NCI-H1694 treated with DMSO at 0.1 percent for 48 hours (cell line): ENCODE results near the gene PRMT2.
"Not testable (repeated sequence)": the region's sequence is repeated elsewhere in the genome, so short reads cannot be mapped to it uniquely, and the experiment has no call there.

Experiments used
- DNase-seq: peaks from one replicate; lab custom pipeline; 2025; lab: John Stamatoyannopoulos, UW

PRMT2 gene

DNA sequence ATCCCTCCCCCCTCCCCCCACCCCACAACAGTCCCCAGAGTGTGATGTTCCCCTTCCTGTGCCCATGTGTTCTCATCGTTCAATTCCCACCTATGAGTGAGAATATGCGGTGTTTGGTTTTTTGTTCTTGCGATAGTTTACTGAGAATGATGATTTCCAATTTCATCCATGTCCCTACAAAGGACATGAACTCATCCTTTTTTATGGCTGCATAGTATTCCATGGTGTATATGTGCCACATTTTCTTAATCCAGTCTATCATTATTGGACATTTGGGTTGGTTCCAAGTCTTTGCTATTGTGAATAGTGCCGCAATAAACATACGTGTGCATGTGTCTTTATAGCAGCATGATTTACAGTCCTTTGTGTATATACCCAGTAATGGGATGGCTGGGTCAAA, 33.4 kb downstream of the PRMT2 start:
- not testable (repeated sequence) for DNase-seq

DNA sequence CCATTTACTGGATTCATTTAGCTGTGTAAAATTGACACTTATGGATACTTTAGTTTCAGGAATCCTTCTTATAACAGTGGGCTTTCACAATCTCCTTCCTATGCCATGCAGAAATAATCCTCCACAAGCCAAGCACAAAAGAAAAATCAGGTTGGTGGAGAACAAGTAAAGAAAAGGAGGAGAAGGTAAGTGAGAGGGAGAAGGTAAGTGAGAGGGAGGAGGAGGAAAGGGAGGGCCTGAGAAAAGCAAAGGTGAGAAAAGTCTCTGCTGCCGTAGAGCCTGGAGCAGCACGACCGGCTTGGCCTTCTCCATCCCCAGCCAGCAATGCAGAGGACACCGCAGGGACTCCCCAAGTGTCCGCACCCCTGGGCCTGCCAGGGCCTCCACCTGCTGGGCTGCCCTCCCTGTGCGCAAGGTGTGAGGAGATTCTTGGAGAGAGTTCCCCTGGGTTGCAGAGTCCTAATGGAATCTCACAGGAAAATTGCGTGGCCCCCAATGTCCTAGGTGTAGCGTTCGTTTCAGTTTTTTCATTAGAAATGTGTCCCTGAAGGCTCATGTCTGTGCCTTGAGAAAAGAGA, 39.0 kb downstream of the PRMT2 start:
- DNase-seq, result no peak

DNA sequence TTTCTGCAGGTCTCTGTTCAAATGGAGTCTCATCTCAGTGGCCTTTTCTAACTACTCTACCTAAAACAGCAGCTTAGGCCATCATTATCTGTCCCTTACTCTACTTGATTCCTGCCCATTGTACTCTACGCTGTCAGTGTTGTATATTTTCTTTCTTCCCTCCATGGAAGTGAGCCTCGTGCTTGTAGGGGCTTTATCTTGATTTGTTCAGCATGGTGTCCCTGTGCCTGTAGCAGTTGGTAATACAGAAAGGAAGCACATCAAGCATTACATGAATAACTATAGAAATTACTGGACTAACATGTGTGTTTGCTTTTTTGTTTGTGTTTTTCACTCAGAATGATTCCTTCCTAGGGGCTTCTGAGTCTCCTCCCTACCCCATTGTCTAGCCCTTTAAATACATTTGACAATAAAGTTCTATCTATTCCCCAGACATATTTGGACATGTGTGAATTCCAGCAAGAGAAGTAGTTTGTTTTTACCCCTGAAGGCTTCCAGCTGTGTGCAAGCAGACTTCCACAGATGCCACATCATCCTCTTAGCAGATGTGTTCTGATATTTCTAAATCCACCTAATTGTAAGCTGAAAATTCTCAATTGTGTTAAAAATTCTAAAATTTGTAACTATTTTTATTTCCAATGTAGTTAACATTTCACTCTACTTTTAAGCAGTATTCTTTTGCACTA, 40.3 kb downstream of the PRMT2 start:
- DNase-seq, result no peak

DNA sequence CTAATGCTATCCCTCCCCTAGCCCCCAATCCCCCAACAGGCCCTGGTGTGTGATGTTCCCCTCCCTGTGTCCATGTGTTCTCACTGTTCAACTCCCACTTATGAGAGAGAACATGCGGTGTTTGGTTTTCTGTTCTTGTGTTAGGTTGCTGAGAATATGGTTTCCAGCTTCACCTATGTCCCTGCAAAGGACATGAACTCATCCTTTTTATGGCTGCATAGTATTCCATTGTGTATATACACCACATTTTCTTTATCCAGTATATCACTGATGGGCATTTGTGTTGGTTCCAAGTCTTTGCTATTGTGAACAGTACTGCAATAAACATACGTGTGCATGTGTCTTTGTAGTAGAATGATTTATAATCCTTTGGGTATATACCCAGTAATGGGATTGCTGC, 41.1 kb downstream of the PRMT2 start:
- not testable (repeated sequence) for DNase-seq

DNA sequence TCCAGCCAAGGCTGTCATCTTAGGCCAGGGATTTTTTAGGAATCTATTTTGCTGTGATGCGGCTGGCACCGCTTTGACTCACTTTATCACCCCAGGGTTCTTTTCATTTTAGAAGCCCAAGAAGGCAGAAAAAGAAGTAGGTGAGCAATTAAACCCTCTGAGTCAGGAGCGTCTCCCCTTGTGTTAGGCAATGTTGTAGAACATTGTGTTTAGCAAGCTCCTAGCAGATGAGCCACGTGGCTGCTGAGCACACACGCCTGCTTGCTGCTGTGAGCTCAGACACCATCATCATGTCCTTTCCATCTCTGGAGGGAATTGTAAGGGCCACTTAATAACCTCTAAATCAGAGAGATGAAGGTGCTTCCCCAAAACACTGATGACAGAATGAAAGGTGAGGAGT, 46.1 kb downstream of the PRMT2 start:
- DNase-seq, result not testable (repeated sequence)

DNA sequence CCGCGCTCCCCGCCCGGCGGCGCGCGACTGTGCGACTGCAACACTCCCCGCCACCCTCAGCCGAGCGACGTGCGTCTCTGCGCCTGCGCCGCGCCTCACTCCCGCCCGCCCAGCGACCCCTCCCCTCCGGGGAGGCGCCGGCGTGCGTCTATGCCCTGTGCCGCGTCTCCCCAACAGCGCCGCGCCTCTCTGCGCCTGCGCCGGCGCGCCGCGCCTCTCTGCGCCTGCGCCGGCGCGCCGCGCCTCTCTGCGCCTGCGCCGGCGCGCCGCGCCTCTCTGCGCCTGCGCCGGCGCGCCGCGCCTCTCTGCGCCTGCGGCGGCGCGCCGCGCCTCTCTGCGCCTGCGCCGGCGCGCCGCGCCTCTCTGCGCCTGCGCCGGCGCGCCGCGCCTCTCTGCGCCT, 63.2 kb downstream of the PRMT2 start:
- not testable (repeated sequence) for DNase-seq

DNA sequence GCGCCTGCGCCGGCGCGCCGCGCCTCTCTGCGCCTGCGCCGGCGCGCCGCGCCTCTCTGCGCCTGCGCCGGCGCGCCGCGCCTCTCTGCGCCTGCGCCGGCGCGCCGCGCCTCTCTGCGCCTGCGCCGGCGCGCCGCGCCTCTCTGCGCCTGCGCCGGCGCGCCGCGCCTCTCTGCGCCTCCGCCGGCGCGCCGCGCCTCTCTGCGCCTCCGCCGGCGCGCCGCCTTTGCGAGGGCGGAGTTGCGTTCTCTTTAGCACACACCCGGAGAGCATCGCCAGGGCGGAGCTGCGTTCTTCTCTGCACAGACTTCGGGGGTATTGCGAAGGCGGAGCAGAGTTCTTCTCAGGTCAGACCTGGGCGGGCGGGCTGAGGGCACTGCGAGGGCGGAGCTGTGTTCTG, 63.6 kb downstream of the PRMT2 start:
- not testable (repeated sequence) for DNase-seq
